Neural cell (in vitro differentiated cells): ENCODE data around the gene SLC27A6.

Experiments used
- CTCF ChIP-seq: fragments of 450-650 bp; IDR thresholded peaks from 2 replicates; pipeline ENCODE4 v1.5.1; 2014; ENCODE audit warnings: antibody characterized with exemption, mild to moderate bottlenecking, moderate library complexity; ENCODE audit not compliant: poor library complexity, severe bottlenecking
- EP300 ChIP-seq: fragments of 450-650 bp; conservative IDR thresholded peaks from 2 replicates; pipeline ENCODE4 v1.6.1; 2014; ENCODE audit warnings: antibody characterized with exemption, mild to moderate bottlenecking, moderate library complexity; ENCODE audit not compliant: poor library complexity, severe bottlenecking
- EZH2 ChIP-seq: fragments of 200-600, 300-800 bp; shearing (Covaris generic), sonication (generic); IDR thresholded peaks from 2 replicates; pipeline ENCODE4 v1.6.1; 2014; ENCODE audit warnings: antibody characterized with exemption, low read length, borderline replicate concordance, mild to moderate bottlenecking; ENCODE audit not compliant: insufficient read depth, poor library complexity, severe bottlenecking
- MXI1 ChIP-seq: fragments of 450-650 bp; conservative IDR thresholded peaks from 2 replicates; pipeline ENCODE4 v1.6.1; 2014; ENCODE audit warnings: antibody characterized with exemption, mild to moderate bottlenecking; ENCODE audit not compliant: poor library complexity, severe bottlenecking
- POLR2AphosphoS5 ChIP-seq: IDR thresholded peaks from 2 replicates; pipeline ENCODE4 v1.6.1; 2012
- RAD21 ChIP-seq: fragments of 450-650 bp; conservative IDR thresholded peaks from 2 replicates; pipeline ENCODE4 v1.6.1; 2014; ENCODE audit warnings: antibody characterized with exemption, mild to moderate bottlenecking, moderate library complexity
- REST ChIP-seq: IDR thresholded peaks from 2 replicates; pipeline ENCODE4 v1.6.1; 2012; ENCODE audit warnings: borderline replicate concordance
- SMC3 ChIP-seq: fragments of 450-650 bp; conservative IDR thresholded peaks from 2 replicates; pipeline ENCODE4 v1.6.1; 2014; ENCODE audit warnings: antibody characterized with exemption, mild to moderate bottlenecking, moderate library complexity; ENCODE audit not compliant: poor library complexity
- TAF1 ChIP-seq: IDR thresholded peaks from 2 replicates; pipeline ENCODE4 v1.6.1; 2012; ENCODE audit warnings: low read depth

GRCh38 chr5:128924299-128924698 is 41.0 kb upstream of the SLC27A6 start:
- TF ChIP-seq CTCF (no peak), REST (no peak), EP300 (no peak), EZH2 (no peak), RAD21 (no peak), MXI1 (no peak), TAF1 (no peak), POLR2AphosphoS5 (no peak), SMC3 (no peak)
